DMS153 treated with DMSO at 0.1 percent for 48 hours (cell line): ENCODE measurements around the gene POLR1D.

Source experiments
- DNase-seq: peaks from one replicate; lab custom pipeline; 2025; ENCODE audit not compliant: unreplicated experiment; lab: John Stamatoyannopoulos, UW

POLR1D gene

DNA sequence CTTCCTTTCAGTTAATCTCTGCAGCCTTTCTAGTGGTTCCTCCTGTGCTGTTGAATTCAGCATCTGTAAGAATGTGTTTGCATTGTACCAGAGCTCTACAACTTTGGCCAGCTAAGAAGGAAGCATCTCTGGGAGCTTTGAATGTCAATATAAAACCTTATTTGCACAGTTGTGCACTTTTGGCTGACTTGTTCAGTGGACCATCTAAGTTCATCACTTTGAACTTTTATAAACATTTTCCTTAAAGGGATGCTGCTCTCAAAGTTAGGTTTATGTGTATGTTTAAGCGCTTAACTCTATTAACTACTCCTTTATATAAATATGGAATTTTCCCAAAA is 15.6 kb downstream of the POLR1D start:
- DNase-seq = no peak

GRCh38 chr13:27638001-27638400 is 16.3 kb downstream of the POLR1D start:
- DNase-seq = no peak

DNA sequence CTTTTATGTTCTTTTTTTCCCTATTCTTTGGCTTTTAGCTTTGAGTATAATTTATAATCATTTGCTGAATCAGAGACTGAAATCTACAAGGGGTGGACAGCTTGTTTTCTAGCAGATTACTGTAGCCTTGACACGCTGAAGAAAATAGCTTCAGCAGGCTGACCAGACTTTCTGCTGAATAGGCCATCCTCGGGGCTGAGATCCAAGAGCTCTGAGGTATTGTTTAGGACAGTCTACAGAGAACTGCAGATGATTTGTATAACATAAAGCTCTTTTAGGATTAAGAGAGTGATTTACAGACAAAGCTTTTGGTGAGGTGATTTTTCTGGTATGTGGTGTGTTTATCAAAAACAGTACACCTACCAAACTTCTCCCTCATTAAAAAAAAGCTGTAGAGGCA is 16.8 kb downstream of the POLR1D start:
- DNase-seq = no peak

GRCh38 chr13:27639186-27639585 is 17.5 kb downstream of the POLR1D start:
- DNase-seq = no peak

DNA sequence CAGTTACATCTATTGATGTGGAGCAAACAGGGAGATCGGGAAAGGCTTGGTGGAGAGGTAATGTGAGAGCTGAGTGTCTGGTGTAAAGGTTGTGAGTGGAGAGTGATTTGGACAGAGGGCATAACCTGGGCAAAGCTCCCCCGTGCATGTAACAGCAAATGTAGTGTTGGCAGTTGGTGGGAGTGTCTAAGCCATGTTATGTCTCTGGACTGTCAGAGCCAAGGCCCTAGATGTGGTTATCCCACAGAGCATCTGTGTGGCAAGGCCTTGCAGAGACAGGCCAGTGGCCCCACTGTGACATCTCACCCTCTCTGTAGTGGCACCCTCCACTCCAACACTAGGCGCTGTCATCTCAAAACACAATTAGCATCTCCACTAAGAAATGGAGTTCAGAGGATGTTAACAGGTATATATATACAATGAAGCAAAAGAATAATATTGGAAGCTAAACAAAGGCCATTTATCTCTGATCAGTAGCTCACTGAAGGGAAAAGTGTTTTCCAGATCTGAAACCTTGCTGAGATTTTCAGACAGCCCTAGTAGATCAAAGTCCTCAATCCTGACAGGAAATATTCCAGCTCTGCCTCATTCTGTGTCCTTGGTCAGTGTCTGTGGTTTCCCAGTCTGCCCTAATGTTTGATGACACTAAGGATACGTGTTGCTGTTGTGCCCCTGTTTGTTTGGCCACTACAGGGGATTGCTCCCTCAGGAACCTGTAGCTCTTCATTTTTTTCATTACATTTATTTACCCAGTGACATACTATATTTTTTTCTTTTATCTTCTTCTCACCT is 20.2 kb downstream of the POLR1D start:
- no peak for DNase-seq

- no peak for DNase-seq
These were observed 21.8 kb downstream of the POLR1D start for GRCh38 chr13:27643334-27644132.

GRCh38 chr13:27644302-27644701 is 22.6 kb downstream of the POLR1D start:
- DNase-seq = no peak

GRCh38 chr13:27650312-27650711 is 28.6 kb downstream of the POLR1D start:
- DNase-seq = no peak

DNA sequence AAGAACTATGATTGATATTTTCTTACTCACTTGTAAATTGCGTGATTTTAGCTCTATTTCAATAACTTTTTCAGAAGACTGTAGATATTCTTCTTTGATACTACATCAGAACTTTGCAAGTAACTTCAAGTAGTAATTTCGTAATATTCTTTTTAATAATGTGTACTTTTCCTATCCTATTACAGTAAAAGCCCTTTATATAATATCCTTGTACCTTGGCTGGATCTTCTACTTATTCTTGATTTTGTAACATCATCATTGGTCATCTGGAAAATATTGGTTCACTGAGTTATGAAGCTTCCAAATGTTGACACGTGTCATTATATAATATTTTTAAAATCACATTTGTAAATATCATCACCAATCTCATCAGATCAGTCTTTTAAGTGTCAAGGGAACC is 32.4 kb downstream of the POLR1D start:
- no peak for DNase-seq

DNA sequence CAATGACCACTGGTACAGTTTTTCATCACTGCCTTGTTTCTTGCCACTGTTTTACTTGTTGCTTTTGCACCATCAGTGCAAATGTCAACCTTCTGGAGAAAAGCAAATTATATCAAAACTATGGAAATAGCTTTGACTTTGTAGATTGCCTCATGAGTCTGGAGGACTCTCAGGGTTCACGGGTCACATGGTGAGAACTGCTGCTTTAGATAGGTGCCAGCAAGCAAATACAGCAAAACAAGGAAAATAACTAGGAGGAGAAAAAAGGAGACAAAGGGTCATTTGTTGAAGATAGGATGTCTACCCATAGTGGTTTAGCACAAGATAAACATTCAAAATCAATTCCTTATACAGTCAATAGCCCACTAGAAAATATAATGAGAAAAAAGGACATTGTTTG is 33.1 kb downstream of the POLR1D start:
- DNase-seq = no peak

DNA sequence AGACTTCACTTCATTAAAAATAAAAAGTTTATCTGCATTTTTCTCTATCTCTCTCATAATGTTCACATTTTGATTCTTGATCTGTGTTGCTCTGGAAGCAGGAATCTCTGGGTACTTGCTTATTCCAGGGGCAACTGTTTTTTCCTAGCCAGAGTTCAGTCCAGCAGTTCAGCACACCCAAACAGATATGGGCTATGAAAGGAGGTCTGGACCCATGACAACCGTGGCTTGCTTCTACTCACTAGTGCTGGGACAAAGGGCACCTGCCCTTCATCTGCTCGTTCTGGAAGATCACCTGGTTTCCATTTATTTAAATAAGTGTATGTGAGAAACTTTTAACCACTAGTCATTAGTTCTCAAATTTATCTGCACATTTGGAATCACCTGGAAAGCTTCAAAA is 36.0 kb downstream of the POLR1D start:
- DNase-seq = no peak

DNA sequence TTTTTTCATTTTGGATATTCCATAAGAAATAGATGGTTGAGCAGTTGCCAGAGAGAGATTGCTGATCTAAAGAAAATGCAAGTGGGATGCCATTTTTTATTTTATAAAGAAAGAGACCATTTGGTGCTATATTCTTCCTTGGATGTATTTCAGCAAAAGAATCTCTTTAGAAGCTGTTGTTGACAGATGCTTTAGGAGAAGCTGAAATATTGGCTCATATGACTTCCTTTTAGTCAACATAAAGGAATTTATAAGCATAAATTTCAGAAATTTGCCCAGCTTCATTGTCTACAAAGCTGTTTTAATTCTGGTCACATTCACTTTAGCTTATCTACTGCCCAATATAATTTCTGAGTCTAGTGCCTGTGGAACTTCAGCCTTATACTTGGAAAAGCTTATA is 36.9 kb downstream of the POLR1D start:
- no peak for DNase-seq

GRCh38 chr13:27659145-27659865 is 37.6 kb downstream of the POLR1D start:
- DNase-seq = no peak

DNA sequence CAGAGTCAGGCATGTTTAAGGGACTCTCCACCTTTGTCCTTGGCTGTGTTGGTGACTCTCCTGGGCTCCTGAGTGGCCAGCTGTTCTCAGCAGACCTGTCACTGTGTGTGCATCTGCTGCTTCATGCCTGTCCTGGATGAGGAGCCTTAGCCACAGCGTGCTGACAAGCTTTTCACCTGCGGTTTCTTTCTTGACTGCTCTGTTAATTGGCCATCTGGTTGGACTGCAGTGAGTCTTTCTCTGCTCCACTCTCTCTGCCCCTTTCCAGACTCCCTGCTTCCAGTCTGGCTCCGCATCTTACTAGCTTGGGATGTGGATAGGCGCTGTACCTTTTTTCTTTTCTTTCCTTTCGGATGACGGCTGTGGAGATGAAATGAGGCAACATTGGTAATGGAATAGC is 38.8 kb downstream of the POLR1D start:
- no peak for DNase-seq

- DNase-seq = no peak
These were observed 39.3 kb downstream of the POLR1D start for GRCh38 chr13:27661017-27661416.

GRCh38 chr13:27662738-27663470 is 41.2 kb downstream of the POLR1D start:
- DNase-seq = no peak

DNA sequence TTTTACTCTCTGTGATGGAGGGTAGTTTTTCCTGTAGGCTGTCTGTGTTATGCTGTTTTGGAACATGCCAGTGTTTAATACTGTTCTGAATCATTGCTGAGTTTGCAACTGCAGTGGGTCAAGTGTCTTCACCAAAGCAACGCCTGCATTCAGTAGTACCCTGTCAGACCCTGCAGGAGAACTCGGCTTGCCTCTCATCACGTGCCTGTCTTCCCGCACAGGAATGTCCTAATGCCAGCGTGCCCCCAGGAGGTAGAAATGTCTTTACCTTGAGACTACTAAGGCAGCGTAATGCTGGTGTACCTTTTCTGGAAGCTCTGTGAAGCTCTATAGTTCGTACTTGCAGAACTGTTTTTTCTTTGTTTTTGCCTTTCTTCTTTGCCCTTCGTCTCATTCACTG is 42.3 kb downstream of the POLR1D start:
- DNase-seq = no peak

DNA sequence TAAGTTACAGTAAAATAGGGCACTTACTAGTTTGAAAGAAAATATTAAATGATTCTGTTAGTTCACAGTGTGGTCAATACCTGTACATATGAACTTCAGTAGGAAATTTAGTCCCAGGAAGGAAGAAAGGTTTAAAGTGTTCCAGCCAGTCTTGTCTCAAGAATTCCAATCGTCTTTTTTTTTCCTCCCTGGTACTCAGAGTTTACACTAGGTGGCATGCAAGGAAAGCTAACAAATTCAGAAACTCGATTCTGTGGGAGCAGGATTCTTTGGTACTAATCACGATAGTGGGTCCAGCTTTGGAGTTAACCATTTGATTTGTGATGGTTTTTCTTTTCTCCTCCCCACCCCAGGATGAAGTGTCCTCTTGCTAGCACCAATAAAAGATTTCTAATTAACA is 43.6 kb downstream of the POLR1D start:
- DNase-seq = no peak

DNA sequence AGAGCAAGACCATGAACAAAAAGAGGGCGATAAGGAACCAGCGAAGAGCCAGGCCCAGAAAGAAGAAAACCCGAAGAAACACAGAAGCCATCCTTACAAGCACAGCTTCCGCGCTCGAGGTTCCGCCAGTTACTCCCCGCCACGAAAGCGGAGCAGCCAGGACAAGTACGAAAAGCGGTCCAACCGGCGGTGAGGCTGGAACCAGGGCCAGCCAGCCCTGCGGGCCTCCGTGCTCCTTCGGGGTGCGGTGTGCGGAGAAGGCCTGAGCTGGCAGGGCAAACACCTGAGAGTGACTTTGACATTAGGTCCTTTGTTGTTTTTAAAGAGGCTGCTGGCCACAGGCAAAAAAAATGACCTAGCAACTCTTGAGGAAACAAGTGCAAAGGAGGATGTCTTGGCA is 44.1 kb downstream of the POLR1D start:
- no peak for DNase-seq

GRCh38 chr13:27666951-27667350 is 45.3 kb downstream of the POLR1D start:
- no peak for DNase-seq

DNA sequence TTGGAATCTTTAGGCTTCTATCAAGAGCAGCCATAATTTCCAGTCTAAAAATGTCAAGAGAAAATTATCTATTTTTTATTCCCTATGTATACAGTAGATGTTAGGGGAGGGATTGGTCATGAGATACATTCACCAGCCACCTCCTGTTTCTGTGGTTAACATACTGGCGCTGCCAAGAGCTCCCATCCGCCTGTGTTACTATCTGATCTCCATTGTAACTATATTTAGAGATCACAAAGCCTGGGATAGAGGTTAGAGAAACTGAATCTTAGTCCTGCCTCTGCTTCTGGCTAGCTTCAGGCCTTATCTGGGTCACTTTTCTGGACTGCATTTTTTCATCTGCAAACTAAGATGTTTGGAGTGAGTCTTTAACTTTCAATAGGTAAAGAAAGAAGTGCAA is 46.3 kb downstream of the POLR1D start:
- DNase-seq = no peak
